HEK293 (cell line): ENCODE data around the gene HSD17B1.

ENCODE experiments used
- CTCF ChIA-PET: fragments of 350-600 bp; formaldehyde crosslinking; extraction: SDS; loops from one replicate; lab custom pipeline; 2021; ENCODE audit warnings: antibody characterized with exemption; lab: Yijun Ruan, JAX
- POLR2A ChIA-PET: fragments of 300-600 bp; formaldehyde crosslinking; extraction: SDS; loops from one replicate; lab custom pipeline; 2020; ENCODE audit warnings: antibody characterized with exemption, inconsistent platforms; lab: Yijun Ruan, JAX
- H3K27ac ChIP-seq: fragments of 200-500 bp; sonication (Bioruptor generic); 2 replicates; pipeline ENCODE4 v1.5.1; 2014; ENCODE audit warnings: low read depth, low read length, control low read depth, inconsistent platforms; ENCODE audit errors: extremely low read depth
- H3K36me3 ChIP-seq, 2 experiments: fragments of 200-500 bp in 1 of 2; sonication (Bioruptor generic) in 1 of 2; 1 replicate in 1 of 2; 2 replicates in 1 of 2; pipeline ENCODE4 v1.5.1; 2014 to 2017; ENCODE audit warnings: inconsistent platforms in 2 of 2, low read length in 2 of 2; ENCODE audit not compliant: control insufficient read depth in 2 of 2, insufficient read depth in 1 of 2
- H3K4me1 ChIP-seq: fragments of 200-500 bp; sonication (Bioruptor generic); 2 replicates; pipeline ENCODE4 v1.5.1; 2014; ENCODE audit warnings: mild to moderate bottlenecking, low read length, inconsistent platforms; ENCODE audit not compliant: control insufficient read depth, insufficient read depth
- H3K4me3 ChIP-seq: 2 replicates; pipeline ENCODE4 v1.5.1; 2011; ENCODE audit warnings: low read depth, mild to moderate bottlenecking, control low read depth, low read length, moderate library complexity
- H3K9me3 ChIP-seq: fragments of 200-500 bp; sonication (Bioruptor generic); 2 replicates; pipeline ENCODE4 v1.5.1; 2014; ENCODE audit warnings: low read depth, low read length, inconsistent platforms; ENCODE audit not compliant: control insufficient read depth, insufficient read depth
- REST ChIP-seq: fragments of 450-650 bp; formaldehyde crosslinking; IDR thresholded peaks from 2 replicates; pipeline ENCODE4 v1.5.1; 2016; ENCODE audit warnings: missing biosample characterization, missing genetic modification characterization
- ZBTB44 ChIP-seq: fragments of 450-650 bp; IDR thresholded peaks from 2 replicates; pipeline ENCODE4 v1.5.1; 2018; ENCODE audit warnings: missing biosample characterization, mild to moderate bottlenecking, missing genetic modification characterization
- ZBTB6 ChIP-seq: fragments of 450-650 bp; formaldehyde crosslinking; IDR thresholded peaks from 2 replicates; pipeline ENCODE4 v1.5.1; 2017; ENCODE audit warnings: missing biosample characterization, missing genetic modification characterization
- ZBTB8A ChIP-seq: fragments of 450-650 bp; formaldehyde crosslinking; IDR thresholded peaks from 2 replicates; pipeline ENCODE4 v1.5.1; 2016; ENCODE audit warnings: missing biosample characterization, missing genetic modification characterization
- ZIC2 ChIP-seq: fragments of 450-650 bp; formaldehyde crosslinking; IDR thresholded peaks from 2 replicates; pipeline ENCODE4 v1.5.1; 2016; ENCODE audit warnings: missing biosample characterization, missing genetic modification characterization
- ZNF274 ChIP-seq, 2 experiments: fragments of 200-500 bp in 1 of 2; fragments of 450-650 bp in 1 of 2; sonication (Bioruptor generic) in 1 of 2; formaldehyde crosslinking in 1 of 2; IDR thresholded peaks; 2 replicates each; pipeline versions ENCODE4 v1.5.1 to v1.6.1; 2014 to 2016; ENCODE audit warnings: borderline replicate concordance in 1 of 2, inconsistent platforms in 1 of 2, low read length in 1 of 2, missing biosample characterization in 1 of 2, missing genetic modification characterization in 1 of 2
- ZNF37A ChIP-seq: fragments of 450-650 bp; IDR thresholded peaks from 2 replicates; pipeline ENCODE4 v1.5.1; 2018; ENCODE audit warnings: missing biosample characterization, missing genetic modification characterization
- ZNF600 ChIP-seq: fragments of 450-650 bp; formaldehyde crosslinking; IDR thresholded peaks from 2 replicates; pipeline ENCODE4 v1.5.1; 2016; ENCODE audit warnings: missing biosample characterization, missing genetic modification characterization
- TF ChIP-seq, protein P1 (sequence below): fragments of 450-650 bp; formaldehyde crosslinking; IDR thresholded peaks from 2 replicates; pipeline ENCODE4 v1.5.1; 2017; ENCODE audit warnings: missing biosample characterization, missing genetic modification characterization

The HSD17B1 gene

GRCh38 chr17:42579794-42580551, 27.2 kb downstream of the HSD17B1 start:
- ChIA-PET CTCF (interaction anchor here (0.6 to 7.4 kb wide), 6 partner anchors 29 to 181 kb away, joined by 4 to 112 read pairs (median 8); partner anchors contain the start of genes CCR10, RAMP2, RETREG3 and TUBG1), POLR2A (interaction anchor here (0.6 to 5.0 kb wide), 4 partner anchors 14 to 262 kb away, joined by 3 to 48 read pairs (median 22); partner anchors contain the start of genes MLX, RETREG3 and TUBG1)
- no peaks in the 10 kb centered on the region for H3K9me3 ChIP-seq
- no peak for TF ChIP-seq ZBTB8A (tag by site-specific recombination)
- TF ChIP-seq REST (tag by site-specific recombination): peak; percentile 65; the same call in 1 of the 2 replicates
- TF ChIP-seq ZBTB6 (tag by site-specific recombination): peak; percentile 17; the same call in 1 of the 2 replicates
- TF ChIP-seq, all 188 proteins: peak for 2
- peaks cover 29 to 75% of the 10 kb centered on the region in 2 experiments for H3K36me3 ChIP-seq
- H3K4me1 ChIP-seq: peaks cover 4% of the 10 kb centered on the region
- H3K27ac ChIP-seq: no peak overlapping the region
- no peak overlapping the region for H3K4me3 ChIP-seq

DNA sequence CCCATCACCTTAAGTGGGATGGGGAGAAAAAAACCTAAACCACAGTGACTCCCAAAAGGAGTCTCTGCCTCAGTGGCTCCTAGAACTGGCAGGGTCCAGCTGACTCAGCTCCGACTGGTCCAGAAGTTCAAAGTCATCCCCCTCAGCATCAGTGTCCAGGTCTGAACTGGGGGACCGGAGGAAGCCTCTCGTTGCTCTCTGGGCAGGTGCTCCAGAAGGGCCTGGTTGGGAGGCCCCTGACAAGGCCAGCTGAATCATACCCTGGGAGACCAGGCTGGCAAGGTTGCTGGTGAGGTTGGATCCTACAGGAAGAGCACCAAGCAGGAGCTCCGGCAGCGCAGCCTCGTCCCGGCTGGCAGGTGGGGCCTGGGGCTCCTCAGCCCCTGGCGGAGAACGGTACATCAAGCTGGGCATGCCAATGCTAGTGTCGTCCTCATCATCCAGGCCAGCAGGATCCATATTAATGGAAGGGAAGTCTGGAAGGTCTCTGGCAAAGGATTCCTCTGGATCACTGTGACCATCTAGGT, 29.1 kb downstream of the HSD17B1 start:
- Histone ChIP-seq H3K4me3 (no peak overlapping the region), H3K36me3 (peaks cover 23 to 77% of the 10 kb centered on the region in 2 experiments), H3K9me3 (no peaks in the 10 kb centered on the region), H3K4me1 (no peaks in the 10 kb centered on the region), H3K27ac (no peak overlapping the region)
- CTCF ChIA-PET: interaction anchor here (0.8 to 7.4 kb wide), 3 partner anchors 37 to 179 kb away, joined by 4 to 112 read pairs (median 4); partner anchors contain the start of gene RAMP2
- TF ChIP-seq ZNF274 (IDR thresholded peaks at IDR 0.05; ENCODE audit: low read length): no peak
- TF ChIP-seq ZNF274 (tag by site-specific recombination; IDR thresholded peaks at IDR 0.05; ENCODE audit: borderline replicate concordance): no peak
- TF ChIP-seq ZNF600: peak; percentile 48
- TF ChIP-seq, all 188 proteins: peak for 1
- POLR2A ChIA-PET: interaction anchor here (0.5 kb wide), 1 partner anchor 23 kb away, joined by 3 read pairs; no protein-coding TSS in a partner anchor

DNA sequence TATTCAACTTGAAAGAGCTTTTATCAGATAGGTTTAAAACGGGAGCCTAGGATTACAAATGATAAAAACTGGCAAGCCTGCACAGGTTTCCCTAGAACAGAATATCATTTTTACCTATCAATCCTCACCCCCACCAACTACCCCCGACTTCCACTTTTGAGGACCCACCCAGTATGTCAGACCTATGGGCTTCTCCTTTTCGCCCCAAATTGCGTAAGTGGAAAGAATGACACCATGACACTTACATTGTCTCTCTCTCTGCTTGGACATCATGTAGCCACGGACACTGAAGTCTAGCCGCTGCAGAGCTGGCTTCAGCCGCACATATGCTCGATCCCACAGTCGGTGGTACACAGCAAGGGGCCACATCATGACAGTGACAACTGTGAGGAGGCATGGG, 32.2 kb downstream of the HSD17B1 start:
- H3K9me3 ChIP-seq: no peaks in the 10 kb centered on the region
- 0 out of 2 replicates have a peak, but pooled peaks have one; percentile 7 for TF ChIP-seq ZIC2 (tag by site-specific recombination)
- TF ChIP-seq, protein P1, sequence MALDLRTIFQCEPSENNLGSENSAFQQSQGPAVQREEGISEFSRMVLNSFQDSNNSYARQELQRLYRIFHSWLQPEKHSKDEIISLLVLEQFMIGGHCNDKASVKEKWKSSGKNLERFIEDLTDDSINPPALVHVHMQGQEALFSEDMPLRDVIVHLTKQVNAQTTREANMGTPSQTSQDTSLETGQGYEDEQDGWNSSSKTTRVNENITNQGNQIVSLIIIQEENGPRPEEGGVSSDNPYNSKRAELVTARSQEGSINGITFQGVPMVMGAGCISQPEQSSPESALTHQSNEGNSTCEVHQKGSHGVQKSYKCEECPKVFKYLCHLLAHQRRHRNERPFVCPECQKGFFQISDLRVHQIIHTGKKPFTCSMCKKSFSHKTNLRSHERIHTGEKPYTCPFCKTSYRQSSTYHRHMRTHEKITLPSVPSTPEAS: no peak
- no peak for TF ChIP-seq ZBTB8A (tag by site-specific recombination)
- TF ChIP-seq ZNF37A (tag by site-specific recombination): no peak
- no peak for TF ChIP-seq ZBTB44
- TF ChIP-seq, all 188 proteins: peak for 1
- CTCF ChIA-PET: no interaction called here
- POLR2A ChIA-PET: interaction anchor here (0.6 kb wide), 1 partner anchor 72 kb away, joined by 4 read pairs; no protein-coding TSS in a partner anchor
- no peak overlapping the region for H3K27ac ChIP-seq
- no peak overlapping the region for H3K4me3 ChIP-seq
- no peaks in the 10 kb centered on the region for H3K4me1 ChIP-seq
- peaks cover 39 to 97% of the 10 kb centered on the region in 2 experiments for H3K36me3 ChIP-seq
